ENCODE measurements around the gene CYP2A13. TPM values are rescaled to one million over a fixed set of nuclear protein-coding genes. Genes with fewer than 3 reads are reported as not detected.

CYP2A13 gene
- total RNA-seq, 1 donor from 2014 or later: not detected

- Histone ChIP-seq H3K4me1 (no peaks in the 10 kb centered on the region), H3K9me3 (no peaks in the 10 kb centered on the region), H3K27ac (no peak overlapping the region), H3K4me3 (no peak overlapping the region), H3K27me3 (no peaks in the 10 kb centered on the region), H3K36me3 (no peaks in the 10 kb centered on the region)
- intact Hi-C loops (cut with DNase I): no loop called here
- no peak for DNase-seq (ENCODE audit: extremely low spot score in 2 of 2)
- TF ChIP-seq POLR2A (IDR thresholded peaks at IDR 0.05) (no peak), POLR2AphosphoS5 (IDR thresholded peaks at IDR 0.05; ENCODE audit: insufficient read depth in 1 of 2, low read depth in 1 of 2) (no peak), CTCF (IDR thresholded peaks at IDR 0.05) (no peak)
Measured at GRCh38 chr19:41076286-41076685, 12.0 kb upstream of the CYP2A13 start.

- intact Hi-C loops (cut with DNase I): no loop called here
- H3K27ac ChIP-seq: no peak overlapping the region
- no peak overlapping the region for H3K4me3 ChIP-seq
- H3K36me3 ChIP-seq: no peaks in the 10 kb centered on the region
- H3K27me3 ChIP-seq: no peaks in the 10 kb centered on the region
- TF ChIP-seq CTCF (IDR thresholded peaks at IDR 0.05): no peak
- no peak for TF ChIP-seq POLR2A (IDR thresholded peaks at IDR 0.05)
- TF ChIP-seq POLR2AphosphoS5 (IDR thresholded peaks at IDR 0.05; ENCODE audit: insufficient read depth in 1 of 2, low read depth in 1 of 2): no peak
- H3K4me1 ChIP-seq: no peaks in the 10 kb centered on the region
- no peaks in the 10 kb centered on the region for H3K9me3 ChIP-seq
- no peak for DNase-seq (ENCODE audit: extremely low spot score in 2 of 2)
Measured at GRCh38 chr19:41083516-41083915, 4.7 kb upstream of the CYP2A13 start.

GRCh38 chr19:41085748-41086415 lies 2.4 kb upstream of the CYP2A13 start:
- no peaks in the 10 kb centered on the region for H3K27me3 ChIP-seq

GRCh38 chr19:41089959-41090358 lies 1.7 kb downstream of the CYP2A13 start:
- no peak overlapping the region for H3K4me3 ChIP-seq
- intact Hi-C loops (cut with DNase I): no loop called here
- TF ChIP-seq POLR2AphosphoS5 (IDR thresholded peaks at IDR 0.05; ENCODE audit: insufficient read depth in 1 of 2, low read depth in 1 of 2): no peak
- TF ChIP-seq POLR2A (IDR thresholded peaks at IDR 0.05): no peak
- TF ChIP-seq CTCF (IDR thresholded peaks at IDR 0.05): no peak
- no peaks in the 10 kb centered on the region for H3K27me3 ChIP-seq
- H3K36me3 ChIP-seq: no peaks in the 10 kb centered on the region
- H3K9me3 ChIP-seq: no peaks in the 10 kb centered on the region
- H3K27ac ChIP-seq: no peak overlapping the region
- DNase-seq (ENCODE audit: extremely low spot score in 2 of 2): no peak
- H3K4me1 ChIP-seq: peaks cover 6% of the 10 kb centered on the region

More at GRCh38 chr19:41085748-41086415, 2.4 kb upstream of the CYP2A13 start:
- TF ChIP-seq POLR2AphosphoS5 (IDR thresholded peaks at IDR 0.05; ENCODE audit: insufficient read depth in 1 of 2, low read depth in 1 of 2) (no peak), POLR2A (IDR thresholded peaks at IDR 0.05) (no peak), CTCF (IDR thresholded peaks at IDR 0.05) (no peak)
- peaks cover 6% of the 10 kb centered on the region for H3K4me1 ChIP-seq
- intact Hi-C loops (cut with DNase I): no loop called here
- no peak overlapping the region for H3K27ac ChIP-seq
- no peaks in the 10 kb centered on the region for H3K36me3 ChIP-seq
- no peak overlapping the region for H3K4me3 ChIP-seq
- H3K9me3 ChIP-seq: no peaks in the 10 kb centered on the region
- DNase-seq (ENCODE audit: extremely low spot score in 2 of 2): no peak

GRCh38 chr19:41095703-41096102 lies 7.5 kb downstream of the CYP2A13 start:
- Histone ChIP-seq H3K4me1 (no peaks in the 10 kb centered on the region), H3K27me3 (no peaks in the 10 kb centered on the region), H3K27ac (no peak overlapping the region), H3K9me3 (no peaks in the 10 kb centered on the region), H3K36me3 (no peaks in the 10 kb centered on the region), H3K4me3 (no peak overlapping the region)
- no peak for TF ChIP-seq POLR2A (IDR thresholded peaks at IDR 0.05)
- no peak for TF ChIP-seq CTCF (IDR thresholded peaks at IDR 0.05)
- TF ChIP-seq POLR2AphosphoS5 (IDR thresholded peaks at IDR 0.05; ENCODE audit: insufficient read depth in 1 of 2, low read depth in 1 of 2): no peak
- DNase-seq (ENCODE audit: extremely low spot score in 2 of 2): no peak
- intact Hi-C loops (cut with DNase I): no loop called here

All from vagina (tissue), 2 donors.